Pancreas (tissue), 10 donors: Measurements from ENCODE around the gene TMPRSS6. TPM values are rescaled to one million over a fixed set of nuclear protein-coding genes. Genes with fewer than 3 reads are reported as not detected.
A peak's percentile ranks its signal among the peaks of the same experiment; 100 is the strongest.

Experiments
- ATAC-seq, 4 donors: fragments of 200-7000 bp; cut with Tn5 transposase; one replicate each; pipeline versions ENCODE4 v1.8.0 to v1.9.1; 2020; ENCODE audit warnings: mild to moderate bottlenecking in 4 of 4, moderate library complexity in 4 of 4
- DNase-seq, 6 donors: peaks; one replicate each; pipeline ENCODE4 v3.0.0-alpha.2; 2020
- FAIRE-seq: peaks from 2 replicates; lab custom pipeline; 2012; peaks lifted over from hg19 to GRCh38; lab: Jason Lieb, UNC
- H3K27ac ChIP-seq, 4 donors: fragments of 200-600 bp; sonication (generic); 1 replicate in 3 of 4; 2 replicates in 1 of 4; pipeline versions ENCODE4 v1.5.0 to v1.8.0; 2020
- H3K27me3 ChIP-seq, 4 donors: fragments of 200-600 bp; one replicate each; pipeline ENCODE4 v1.8.0; 2021
- H3K36me3 ChIP-seq, 3 donors: fragments of 200-600 bp; sonication (generic) in 1 of 3; one replicate each; pipeline versions ENCODE4 v1.5.0 to v1.8.0; 2020 to 2021
- H3K4me1 ChIP-seq, 3 donors: fragments of 200-600 bp; one replicate each; pipeline ENCODE4 v1.8.0; 2021
- H3K4me3 ChIP-seq, 4 donors: fragments of 200-600 bp; sonication (generic) in 2 of 4; one replicate each; pipeline versions ENCODE4 v1.5.0 to v1.8.0; 2020 to 2021
- H3K9me3 ChIP-seq, 4 donors: fragments of 200-600 bp; one replicate each; pipeline ENCODE4 v1.8.0; 2021
- CTCF ChIP-seq, 4 donors: fragments of 200-600 bp; sonication (generic) in 3 of 4; IDR thresholded peaks; one replicate each; pipeline versions ENCODE4 v1.5.0 to v1.8.0; 2021; ENCODE audit warnings: antibody characterized with exemption in 4 of 4
- WGBS, 2 donors: extraction: QIAGEN DNeasy Blood & Tissue Kit; methylation state at CpG; one replicate each; pipeline ENCODE4 v1.1.7; 2013; 5-methylcytosine and 5-hydroxymethylcytosine counted together
- intact Hi-C, 3 donors: fragments of 100-400 bp; cut with DNase I; formaldehyde crosslinking; loops; one replicate each; pipeline versions ENCODE4 v1.11.1 to v1.14.2; 2022
- polyA plus RNA-seq, 2 donors: library from polyadenylated mRNA; stranded (reverse); fragments of 200-250 nt; gene quantifications; one replicate each; pipeline ENCODE4 v1.2.3, GENCODE V29; 2013
- total RNA-seq, 6 donors: library from RNA; stranded (reverse); fragmentation: NEBNext Ultra II Directional in 4 of 6; extraction: Animal tissue kit (Norgen Biotek cat#: 25700) in 4 of 6; gene quantifications; one replicate each; pipeline versions ENCODE4 v1.2.1 to v1.2.4, GENCODE V29; 2021 to 2023
- donor health status: healthy with polysubstance abuse.
- donor health status: DM: no; HTN: no; CAD: no; lungs with moderate emphysema.
- donor health status: DM: no; HTN: no; CAD: no.
- donor health status: control.
- donor health status: control.
- donor health status: Bipolar disorder and iron deficiency.
- donor health status: DM: yes; HTN: yes; CAD: no.
- donor health status: DM: no; HTN: no; CAD: no.
- donor health status: DM: no; HTN: no; CAD: no.
- donor health status: DM: yes; HTN: yes; CAD: no.

Gene TMPRSS6
- total and polyA plus RNA-seq, 8 donors: 0.13 to 3.1 (median 0.33) TPM

- H3K4me1 ChIP-seq: no peaks in the 10 kb centered on the region
- H3K36me3 ChIP-seq: no peaks in the 10 kb centered on the region
- H3K9me3 ChIP-seq: no peaks in the 10 kb centered on the region
- TF ChIP-seq CTCF (IDR thresholded peaks at IDR 0.05): no peak
- no peak for FAIRE-seq
- H3K4me3 ChIP-seq: no peak overlapping the region
- intact Hi-C loops: no loop called here
- no peak for DNase-seq
- H3K27ac ChIP-seq: no peak overlapping the region
- ATAC-seq: no peak
- WGBS, 2 donors: 78 to 81% methylated on average over 3 of the region's 3 CpGs
- no peaks in the 10 kb centered on the region for H3K27me3 ChIP-seq
These were observed 13.2 kb upstream of the TMPRSS6 start for GRCh38 chr22:37122598-37123180.

- Histone ChIP-seq H3K9me3 (no peaks in the 10 kb centered on the region), H3K4me3 (no peak overlapping the region), H3K36me3 (no peaks in the 10 kb centered on the region), H3K27ac (no peak overlapping the region), H3K4me1 (no peaks in the 10 kb centered on the region), H3K27me3 (no peaks in the 10 kb centered on the region)
- FAIRE-seq (no peak), ATAC-seq (peak in 3 of 4 donors; percentile 26 to 85 (median 64)), DNase-seq (no peak)
- no peak for TF ChIP-seq CTCF (IDR thresholded peaks at IDR 0.05)
- 58 to 60% methylated on average over 15 of the region's 15 CpGs for WGBS, 2 donors
- intact Hi-C loops: no loop called here
These were observed 12.5 kb upstream of the TMPRSS6 start for GRCh38 chr22:37121887-37122591.

DNA sequence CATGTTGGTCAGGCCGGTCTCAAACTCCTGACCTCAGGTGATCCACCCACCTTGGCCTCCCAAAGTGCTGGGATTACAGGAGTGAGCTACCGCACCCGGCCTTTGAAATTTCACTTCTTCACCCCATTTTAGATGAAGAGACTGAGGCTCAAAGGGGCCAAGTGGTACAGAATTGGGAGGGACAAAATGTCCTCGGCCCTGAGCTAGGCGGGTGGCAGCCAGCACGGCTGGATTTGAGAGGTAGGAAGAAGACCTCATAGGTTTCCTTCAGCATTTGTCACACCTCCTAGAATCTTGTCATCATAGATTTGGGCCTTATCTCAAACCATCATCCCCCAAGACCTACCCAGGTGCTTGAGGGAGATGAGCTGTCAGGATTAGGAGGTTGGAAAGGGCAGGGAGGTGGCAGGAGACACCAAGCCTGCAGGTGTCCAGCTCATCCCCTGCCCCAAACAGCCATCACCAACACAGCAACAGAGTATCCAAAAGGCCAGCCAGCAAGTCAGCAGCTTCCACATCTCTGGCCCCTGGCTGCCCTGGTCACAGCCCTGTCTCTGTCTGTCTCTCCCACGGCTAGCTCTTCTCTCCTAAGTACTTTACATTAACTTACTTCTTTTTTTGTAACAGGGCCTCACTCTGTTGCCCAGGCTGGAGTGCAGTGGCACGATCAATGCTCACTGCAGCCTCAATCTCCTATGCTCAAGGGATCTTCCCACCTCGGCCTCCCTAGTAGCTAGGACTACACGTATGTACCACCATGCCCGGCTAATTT, 11.2 kb upstream of the TMPRSS6 start:
- no peak for DNase-seq
- H3K4me1 ChIP-seq: no peaks in the 10 kb centered on the region
- no peaks in the 10 kb centered on the region for H3K9me3 ChIP-seq
- ATAC-seq: no peak
- H3K27me3 ChIP-seq: no peaks in the 10 kb centered on the region
- intact Hi-C loops: no loop called here
- no peak for TF ChIP-seq CTCF (IDR thresholded peaks at IDR 0.05)
- WGBS, 2 donors: 82 to 87% methylated on average over 11 of the region's 11 CpGs
- H3K4me3 ChIP-seq: no peak overlapping the region
- no peak for FAIRE-seq
- no peak overlapping the region for H3K27ac ChIP-seq
- H3K36me3 ChIP-seq: no peaks in the 10 kb centered on the region

GRCh38 chr22:37119872-37120271, 10.4 kb upstream of the TMPRSS6 start:
- intact Hi-C loops: no loop called here
- Histone ChIP-seq H3K4me1 (no peaks in the 10 kb centered on the region), H3K27me3 (no peaks in the 10 kb centered on the region), H3K4me3 (no peak overlapping the region), H3K36me3 (no peaks in the 10 kb centered on the region), H3K27ac (no peak overlapping the region), H3K9me3 (no peaks in the 10 kb centered on the region)
- WGBS, 2 donors: 83 to 88% methylated on average over 13 of the region's 13 CpGs
- TF ChIP-seq CTCF (IDR thresholded peaks at IDR 0.05): no peak
- no peak for FAIRE-seq
- no peak for ATAC-seq
- DNase-seq: no peak
